Fibroblast of skin of left biceps (primary cell): ENCODE results near the gene PRKCB.

ENCODE experiments used
- DNase-seq, 2 experiments: peaks; one replicate each; pipeline ENCODE4 v3.0.0-alpha.2; 2013; ENCODE audit warnings: low read depth in 2 of 2

The PRKCB gene

GRCh38 chr16:24046442-24046841 is 210.7 kb downstream of the PRKCB start:
- no peak for DNase-seq

- no peak for DNase-seq
Measured at GRCh38 chr16:24049113-24049512, 213.3 kb downstream of the PRKCB start.

- DNase-seq = no peak
Measured at GRCh38 chr16:24051125-24051524, 215.3 kb downstream of the PRKCB start.

GRCh38 chr16:24052329-24053098 is 216.7 kb downstream of the PRKCB start:
- no peak for DNase-seq

- DNase-seq = no peak
Measured at GRCh38 chr16:24053099-24053946, 217.5 kb downstream of the PRKCB start.

GRCh38 chr16:24054741-24055491 is 219.1 kb downstream of the PRKCB start:
- no peak for DNase-seq

GRCh38 chr16:24062270-24062817 is 226.6 kb downstream of the PRKCB start:
- DNase-seq = no peak

GRCh38 chr16:24069036-24069590 is 233.3 kb downstream of the PRKCB start:
- DNase-seq = no peak

- no peak for DNase-seq
Measured at GRCh38 chr16:24070851-24071250, 235.1 kb downstream of the PRKCB start.

GRCh38 chr16:24071666-24072360 is 236.0 kb downstream of the PRKCB start:
- DNase-seq = no peak

GRCh38 chr16:24073321-24073720 is 237.5 kb downstream of the PRKCB start:
- DNase-seq = no peak

- no peak for DNase-seq
Measured at GRCh38 chr16:24074574-24074973, 238.8 kb downstream of the PRKCB start.

- no peak for DNase-seq
Measured at GRCh38 chr16:24075302-24075701, 239.5 kb downstream of the PRKCB start.

GRCh38 chr16:24075931-24076716 is 240.3 kb downstream of the PRKCB start:
- no peak for DNase-seq

- DNase-seq = no peak
Measured at GRCh38 chr16:24077292-24077691, 241.5 kb downstream of the PRKCB start.

GRCh38 chr16:24077966-24078365 is 242.2 kb downstream of the PRKCB start:
- no peak for DNase-seq

GRCh38 chr16:24085666-24086065 is 249.9 kb downstream of the PRKCB start:
- no peak for DNase-seq

GRCh38 chr16:24087891-24088410 is 252.2 kb downstream of the PRKCB start:
- DNase-seq = no peak

- no peak for DNase-seq
Measured at GRCh38 chr16:24088767-24089166, 253.0 kb downstream of the PRKCB start.

- DNase-seq = no peak
Measured at GRCh38 chr16:24091125-24091524, 255.3 kb downstream of the PRKCB start.
